ENCODE data around the gene EEF1A1. TPM values are rescaled to one million over a fixed set of nuclear protein-coding genes. Genes with fewer than 3 reads are reported as not detected.
"Not testable (repeated sequence)": the region's sequence is repeated elsewhere in the genome, so short reads cannot be mapped to it uniquely, and the experiment has no call there.

EEF1A1 gene
- total RNA-seq (over 10,000 TPM in 4 of 5 experiments, 1,000 to 10,000 TPM in 1; 8,219 to 15,585 (median 15,428) TPM), polyA plus RNA-seq (over 10,000 TPM; 14,298 to 15,495 TPM), total RNA-seq (13,526 reads per million, percentile 100 among the genes with 10 or more reads in this experiment)

DNA sequence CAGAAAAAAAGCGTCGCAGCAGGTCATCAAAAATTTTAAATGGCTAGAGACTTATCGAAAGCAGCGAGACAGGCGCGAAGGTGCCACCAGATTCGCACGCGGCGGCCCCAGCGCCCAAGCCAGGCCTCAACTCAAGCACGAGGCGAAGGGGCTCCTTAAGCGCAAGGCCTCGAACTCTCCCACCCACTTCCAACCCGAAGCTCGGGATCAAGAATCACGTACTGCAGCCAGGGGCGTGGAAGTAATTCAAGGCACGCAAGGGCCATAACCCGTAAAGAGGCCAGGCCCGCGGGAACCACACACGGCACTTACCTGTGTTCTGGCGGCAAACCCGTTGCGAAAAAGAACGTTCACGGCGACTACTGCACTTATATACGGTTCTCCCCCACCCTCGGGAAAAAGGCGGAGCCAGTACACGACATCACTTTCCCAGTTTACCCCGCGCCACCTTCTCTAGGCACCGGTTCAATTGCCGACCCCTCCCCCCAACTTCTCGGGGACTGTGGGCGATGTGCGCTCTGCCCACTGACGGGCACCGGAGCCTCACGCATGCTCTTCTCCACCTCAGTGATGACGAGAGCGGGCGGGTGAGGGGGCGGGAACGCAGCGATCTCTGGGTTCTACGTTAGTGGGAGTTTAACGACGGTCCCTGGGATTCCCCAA lies at the start of gene EEF1A1:
Gene EEF1A1 (minus strand): TSS at position 345 of the 663 bp plus-strand sequence. CDS start 1,006 bp downstream, outside the sequence.
- Mint-ChIP-seq H3K27ac (peak within 1 kb of the TSS; percentile 94 to 99 (median 97)), H3K4me3 (peak within 1 kb of the TSS; percentile 89 to 99 (median 94)), H3K9me3 (peaks cover 0 to 14% (median 0%) of the 10 kb centered on the region in 11 donors), H3K27me3 (peaks cover 0 to 10% (median 0%) of the 10 kb centered on the region in 5 donors), H3K4me1 (peaks cover 16 to 72% (median 58%) of the 10 kb centered on the region in 7 donors), H3K36me3 (peaks cover 13 to 43% (median 34%) of the 10 kb centered on the region in 5 donors)
- H3K36me3 ChIP-seq (ENCODE audit: control insufficient read depth in 2 of 3, insufficient read depth in 3 of 3, low read length in 3 of 3), result peaks cover 11 to 40% (median 26%) of the 10 kb centered on the region in 3 experiments
- POLR2A ChIA-PET, result interaction anchor here (0.6 to 8.9 kb wide), 26 partner anchors 8 to 1764 kb away, joined by 3 to 183 read pairs (median 6); partner anchors contain the start of genes CGAS, COX7A2, MTO1 and SLC17A5
- H3K27ac ChIP-seq (ENCODE audit: low read depth, low read length), result peak within 1 kb of the TSS; percentile 98
- peak; percentile 90 for ATAC-seq
- DNase-seq, result peak; percentile 91 to 100 (median 99)
- CTCF ChIA-PET, result interaction anchor here (0.5 to 3.5 kb wide), 6 partner anchors 59 to 212 kb away, joined by 3 to 19 read pairs (median 9); partner anchors contain the start of gene MTO1
- H3K4me1 ChIP-seq (ENCODE audit: control insufficient read depth in 2 of 2, insufficient read depth in 2 of 2, low read length in 2 of 2), result peaks cover 42 to 47% of the 10 kb centered on the region in 2 donors
- no peaks in the 10 kb centered on the region for H3K27me3 ChIP-seq (ENCODE audit: control insufficient read depth in 2 of 2, insufficient read depth in 2 of 2, low read length in 2 of 2)
- peak within 1 kb of the TSS; percentile 98 for H3K4me3 ChIP-seq (ENCODE audit: low read length)
- intact Hi-C loops (cut with micrococcal nuclease), result loop anchor here (1.0 to 5.0 kb wide), 13 partner anchors 59 to 1764 kb away; partner anchors contain the start of genes KCNQ5 (in 2 of the 2), MTO1 (in 2 of the 2), TMEM30A (in 2 of the 2) and CGAS (in 1 of the 2)
- no peaks in the 10 kb centered on the region for H3K9me3 ChIP-seq (ENCODE audit: control insufficient read depth in 2 of 3, low read length in 3 of 3)

DNA sequence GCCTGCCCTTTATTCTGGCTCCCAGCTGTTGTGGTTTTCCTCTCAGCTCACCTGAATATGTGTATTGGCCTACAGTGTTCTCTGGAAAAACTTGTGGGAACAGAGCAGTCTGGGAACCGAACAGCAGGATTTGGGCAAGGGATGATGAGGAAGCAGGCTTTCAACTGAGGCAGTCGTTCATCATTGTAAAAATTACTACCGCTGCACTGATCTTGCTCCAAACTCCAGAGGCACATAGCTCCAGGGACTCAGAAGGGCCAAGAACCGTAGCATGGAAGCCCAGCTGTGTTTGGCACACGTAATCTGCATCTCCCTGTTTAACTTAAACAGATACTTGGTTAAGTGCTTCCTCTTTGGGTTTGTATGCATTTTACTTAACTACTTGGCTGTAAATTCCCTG lies 48.3 kb upstream of the EEF1A1 start:
- no peak for ATAC-seq
- Histone ChIP-seq H3K36me3 (ENCODE audit: control insufficient read depth in 2 of 3, insufficient read depth in 3 of 3, low read length in 3 of 3) (no peaks in the 10 kb centered on the region), H3K4me3 (ENCODE audit: low read length) (no peak overlapping the region), H3K27me3 (ENCODE audit: control insufficient read depth in 2 of 2, insufficient read depth in 2 of 2, low read length in 2 of 2) (no peaks in the 10 kb centered on the region), H3K27ac (ENCODE audit: low read depth, low read length) (no peak overlapping the region), H3K9me3 (ENCODE audit: control insufficient read depth in 2 of 3, low read length in 3 of 3) (no peaks in the 10 kb centered on the region), H3K4me1 (ENCODE audit: control insufficient read depth in 2 of 2, insufficient read depth in 2 of 2, low read length in 2 of 2) (no peaks in the 10 kb centered on the region)
- Mint-ChIP-seq H3K9me3 (peaks cover 0 to 7% (median 0%) of the 10 kb centered on the region in 11 donors), H3K27me3 (peaks cover 0 to 4% (median 0%) of the 10 kb centered on the region in 5 donors), H3K4me3 (no peak overlapping the region), H3K36me3 (peaks cover 0 to 2% (median 0%) of the 10 kb centered on the region in 5 donors), H3K27ac (no peak overlapping the region), H3K4me1 (peaks cover 0 to 9% (median 6%) of the 10 kb centered on the region in 7 donors)
- CTCF ChIA-PET, result no interaction called here
- DNase-seq, result no peak
- POLR2A ChIA-PET, result no interaction called here
- intact Hi-C loops (cut with micrococcal nuclease), result no loop called here

DNA sequence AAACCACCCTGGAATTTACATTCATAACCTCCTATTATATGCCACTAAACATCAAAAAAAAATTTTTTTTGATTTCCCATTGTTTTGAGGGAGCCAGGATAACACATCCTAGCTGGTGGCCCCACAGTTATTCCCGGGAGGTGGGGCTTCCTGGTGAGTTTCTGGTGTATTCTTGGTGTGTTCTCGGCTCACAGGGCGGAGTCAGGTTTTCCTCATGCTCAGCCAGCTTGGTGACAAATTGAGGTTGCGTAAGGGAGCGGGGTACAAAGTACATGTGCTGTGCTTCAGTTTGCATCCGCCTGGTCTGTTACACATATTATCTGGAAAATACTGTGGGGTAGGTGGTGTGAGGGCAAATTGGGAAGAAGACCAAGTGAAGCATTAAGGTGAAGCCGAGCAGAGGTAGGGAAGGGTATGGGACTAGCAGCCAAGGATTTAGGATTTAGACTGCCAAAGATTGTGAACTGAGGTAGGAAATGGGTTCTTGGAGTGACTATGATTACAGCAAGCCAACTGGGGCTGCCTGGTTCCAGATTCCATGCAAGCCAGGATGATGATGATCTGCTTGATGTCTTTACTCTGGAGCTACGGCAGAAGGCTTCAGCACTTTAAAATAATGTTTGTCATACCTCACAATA lies 46.2 kb upstream of the EEF1A1 start:
- no peak overlapping the region for H3K27ac ChIP-seq (ENCODE audit: low read depth, low read length)
- peak overlapping the region in 1 of 9 donors; percentile 17 for H3K27ac Mint-ChIP-seq

DNA sequence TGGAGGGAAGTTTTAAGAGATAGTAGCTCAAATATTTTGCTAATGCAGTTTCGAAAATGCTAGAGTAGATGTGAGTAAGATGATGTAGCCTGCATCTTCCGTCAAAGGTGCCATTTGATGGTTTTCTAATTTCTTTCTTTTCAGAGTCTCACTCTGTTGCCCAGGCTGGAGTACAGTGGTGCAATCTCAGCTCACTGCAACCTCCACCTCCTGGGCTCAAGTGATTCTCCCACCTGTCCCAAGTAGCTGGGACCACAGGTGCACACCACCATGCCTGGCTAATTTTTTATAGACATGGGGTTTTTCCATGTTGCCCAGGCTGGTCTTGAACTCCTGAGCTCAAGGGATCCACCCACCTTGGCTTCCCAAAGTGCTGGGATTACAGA lies 45.6 kb upstream of the EEF1A1 start:
- H3K27ac ChIP-seq (ENCODE audit: low read depth, low read length); H3K4me1 Mint-ChIP-seq; intact Hi-C loops (cut with micrococcal nuclease); H3K9me3 ChIP-seq (ENCODE audit: control insufficient read depth in 2 of 3, low read length in 3 of 3); H3K9me3 Mint-ChIP-seq; H3K4me3 Mint-ChIP-seq; H3K4me1 ChIP-seq (ENCODE audit: control insufficient read depth in 2 of 2, insufficient read depth in 2 of 2, low read length in 2 of 2); CTCF ChIA-PET; ATAC-seq; H3K27me3 ChIP-seq (ENCODE audit: control insufficient read depth in 2 of 2, insufficient read depth in 2 of 2, low read length in 2 of 2); H3K27ac Mint-ChIP-seq; H3K36me3 Mint-ChIP-seq; H3K36me3 ChIP-seq (ENCODE audit: control insufficient read depth in 2 of 3, insufficient read depth in 3 of 3, low read length in 3 of 3); H3K27me3 Mint-ChIP-seq; DNase-seq; H3K4me3 ChIP-seq (ENCODE audit: low read length): not testable (repeated sequence)
- POLR2A ChIA-PET, result interaction anchor here (0.6 kb wide), 1 partner anchor 47 kb away, joined by 4 read pairs; no protein-coding TSS in a partner anchor

More for the DNA sequence above, 46.2 kb upstream of the EEF1A1 start:
- peaks cover 0 to 6% (median 0%) of the 10 kb centered on the region in 11 donors for H3K9me3 Mint-ChIP-seq
- H3K4me3 Mint-ChIP-seq, result no peak overlapping the region
- ATAC-seq (peak; percentile 60), DNase-seq (no peak)
- H3K4me1 Mint-ChIP-seq, result peaks cover 0 to 9% (median 6%) of the 10 kb centered on the region in 7 donors
- no peaks in the 10 kb centered on the region for H3K27me3 ChIP-seq (ENCODE audit: control insufficient read depth in 2 of 2, insufficient read depth in 2 of 2, low read length in 2 of 2)
- no peak overlapping the region for H3K4me3 ChIP-seq (ENCODE audit: low read length)
- H3K27me3 Mint-ChIP-seq, result peaks cover 0 to 4% (median 0%) of the 10 kb centered on the region in 5 donors
- H3K36me3 Mint-ChIP-seq, result no peaks in the 10 kb centered on the region
- ChIA-PET POLR2A (no interaction called here), CTCF (no interaction called here)
- intact Hi-C loops (cut with micrococcal nuclease), result no loop called here
- no peaks in the 10 kb centered on the region for H3K36me3 ChIP-seq (ENCODE audit: control insufficient read depth in 2 of 3, insufficient read depth in 3 of 3, low read length in 3 of 3)
- H3K9me3 ChIP-seq (ENCODE audit: control insufficient read depth in 2 of 3, low read length in 3 of 3), result no peaks in the 10 kb centered on the region
- H3K4me1 ChIP-seq (ENCODE audit: control insufficient read depth in 2 of 2, insufficient read depth in 2 of 2, low read length in 2 of 2), result no peaks in the 10 kb centered on the region

DNA sequence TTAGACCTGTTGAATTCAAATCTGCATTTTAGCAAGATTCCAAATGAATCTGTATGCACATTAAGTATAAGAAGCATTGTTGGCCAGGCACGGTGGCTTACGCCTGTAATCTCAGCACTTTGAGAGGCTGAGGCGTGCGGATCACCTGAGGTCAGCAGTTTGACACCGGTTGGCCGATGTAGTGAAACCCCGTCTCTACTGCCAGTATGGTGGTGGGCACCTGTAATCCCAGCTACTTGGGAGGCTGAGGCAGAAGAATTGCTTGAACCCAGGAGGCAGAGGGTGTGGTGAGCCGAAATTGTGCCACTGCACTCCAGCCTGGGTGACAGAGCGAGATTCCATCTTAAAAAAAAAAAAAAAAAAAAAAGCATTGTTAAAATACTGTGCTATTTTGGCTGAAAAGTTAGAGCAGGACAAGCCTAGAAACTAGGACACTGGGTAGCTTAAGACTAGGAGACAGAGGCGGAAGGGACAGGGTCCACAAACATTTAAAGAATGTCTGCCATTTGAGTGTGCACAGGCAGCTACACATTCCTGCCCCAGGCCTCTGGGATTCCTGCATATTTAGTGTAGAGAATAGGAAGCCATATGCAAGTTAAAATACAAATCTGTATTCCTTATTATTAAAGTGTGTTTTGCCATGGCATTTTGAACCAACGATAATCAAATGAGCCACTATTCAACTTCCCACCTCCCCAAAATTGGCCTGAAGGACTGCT lies 45.1 kb upstream of the EEF1A1 start:
- H3K4me1 ChIP-seq (ENCODE audit: control insufficient read depth in 2 of 2, insufficient read depth in 2 of 2, low read length in 2 of 2), result no peaks in the 10 kb centered on the region
- H3K9me3 ChIP-seq (ENCODE audit: control insufficient read depth in 2 of 3, low read length in 3 of 3), result no peaks in the 10 kb centered on the region
- peaks cover 0 to 4% (median 0%) of the 10 kb centered on the region in 5 donors for H3K27me3 Mint-ChIP-seq
- no peaks in the 10 kb centered on the region for H3K9me3 Mint-ChIP-seq
- intact Hi-C loops (cut with micrococcal nuclease), result loop anchor here in 1 of 2 donors (2.0 kb wide), 1 partner anchor 15 kb away; no protein-coding TSS in a partner anchor
- ChIA-PET CTCF (no interaction called here), POLR2A (interaction anchor here (0.6 kb wide), 2 partner anchors 22 to 46 kb away, joined by 3 to 4 read pairs; no protein-coding TSS in a partner anchor)
- no peak overlapping the region for H3K4me3 ChIP-seq (ENCODE audit: low read length)
- no peaks in the 10 kb centered on the region for H3K36me3 ChIP-seq (ENCODE audit: control insufficient read depth in 2 of 3, insufficient read depth in 3 of 3, low read length in 3 of 3)
- no peak overlapping the region for H3K27ac Mint-ChIP-seq
- DNase-seq, result no peak
- no peaks in the 10 kb centered on the region for H3K27me3 ChIP-seq (ENCODE audit: control insufficient read depth in 2 of 2, insufficient read depth in 2 of 2, low read length in 2 of 2)
- H3K4me3 Mint-ChIP-seq, result no peak overlapping the region
- no peaks in the 10 kb centered on the region for H3K36me3 Mint-ChIP-seq
- no peak for ATAC-seq
- H3K27ac ChIP-seq (ENCODE audit: low read depth, low read length), result no peak overlapping the region
- peaks cover 0 to 3% (median 0%) of the 10 kb centered on the region in 7 donors for H3K4me1 Mint-ChIP-seq
